CD4-positive, alpha-beta memory T cell (primary cell): ENCODE measurements around the gene TBC1D2B. TPM values are rescaled to one million over a fixed set of nuclear protein-coding genes. Genes with fewer than 3 reads are reported as not detected.
"Not testable (repeated sequence)": the region's sequence is repeated elsewhere in the genome, so short reads cannot be mapped to it uniquely, and the experiment has no call there.

Experiments
- CTCF ChIA-PET: fragments of 350-600 bp; sonication (Branson Sonifier 250); formaldehyde crosslinking; loops from one replicate; lab custom pipeline; 2021; ENCODE audit warnings: inconsistent platforms; ENCODE audit not compliant: partially characterized antibody; lab: Charles Lee
- POLR2A ChIA-PET: fragments of 350-600 bp; sonication (Branson Sonifier 250); formaldehyde crosslinking; loops from one replicate; lab custom pipeline; 2021; ENCODE audit not compliant: partially characterized antibody; lab: Charles Lee
- DNase-seq, 5 donors: peaks; one replicate each; pipeline versions ENCODE4 v3.0.0 to v3.0.0-alpha.2; 2020 to 2022; ENCODE audit warnings: mixed read lengths in 1 of 5
- H3K27ac ChIP-seq: one replicate; pipeline ENCODE4 v1.7.0; 2013; ENCODE audit warnings: low read depth, low read length
- H3K27me3 ChIP-seq: 2 replicates; pipeline ENCODE4 v1.7.0; 2013; ENCODE audit warnings: mild to moderate bottlenecking, low read length, moderate library complexity; ENCODE audit not compliant: insufficient read depth
- H3K36me3 ChIP-seq: 2 replicates; pipeline ENCODE4 v1.7.0; 2013; ENCODE audit warnings: mild to moderate bottlenecking, low read length, moderate library complexity; ENCODE audit not compliant: insufficient read depth
- H3K4me1 ChIP-seq: 2 replicates; pipeline ENCODE4 v1.7.0; 2013; ENCODE audit warnings: mild to moderate bottlenecking, low read length, moderate library complexity; ENCODE audit not compliant: insufficient read depth
- H3K4me3 ChIP-seq, 2 donors: one replicate each; pipeline ENCODE4 v1.7.0; 2013; ENCODE audit warnings: low read length in 2 of 2, mild to moderate bottlenecking in 1 of 2
- H3K9me3 ChIP-seq, 2 donors: one replicate each; pipeline ENCODE4 v1.7.0; 2013; ENCODE audit warnings: low read length in 2 of 2, control low read depth in 1 of 2; ENCODE audit not compliant: control insufficient read depth in 1 of 2
- H3K27ac Mint-ChIP-seq, 7 donors: one replicate each; pipeline ENCODE4 v1.8.0; 2020 to 2021; ENCODE audit warnings: mixed read lengths in 7 of 7, mild to moderate bottlenecking in 6 of 7, inconsistent platforms in 3 of 7, moderate library complexity in 3 of 7
- H3K27me3 Mint-ChIP-seq, 2 donors: one replicate each; pipeline ENCODE4 v1.8.0; 2020 to 2021; ENCODE audit warnings: mixed read lengths in 2 of 2
- H3K36me3 Mint-ChIP-seq, 2 donors: one replicate each; pipeline ENCODE4 v1.8.0; 2020 to 2021; ENCODE audit warnings: mixed read lengths in 2 of 2, inconsistent platforms in 1 of 2, mild to moderate bottlenecking in 1 of 2
- H3K4me1 Mint-ChIP-seq, 4 donors: one replicate each; pipeline ENCODE4 v1.8.0; 2020 to 2021; ENCODE audit warnings: mixed read lengths in 4 of 4, mild to moderate bottlenecking in 1 of 4
- H3K4me3 Mint-ChIP-seq, 8 donors: one replicate each; pipeline ENCODE4 v1.8.0; 2020 to 2021; ENCODE audit warnings: mixed read lengths in 8 of 8, mild to moderate bottlenecking in 7 of 8, moderate library complexity in 6 of 8, inconsistent platforms in 3 of 8
- H3K9me3 Mint-ChIP-seq, 8 donors: one replicate each; pipeline ENCODE4 v1.8.0; 2020 to 2021; ENCODE audit warnings: mixed read lengths in 8 of 8, mild to moderate bottlenecking in 5 of 8, inconsistent platforms in 3 of 8, moderate library complexity in 1 of 8
- intact Hi-C: fragments of 100-400 bp; cut with micrococcal nuclease; formaldehyde crosslinking; loops from one replicate; pipeline ENCODE4 v1.15.1; 2023
- polyA plus RNA-seq, 2 donors: library from polyadenylated mRNA; unstranded; fragments of 300-500 nt; fragmentation: Illumina TruSeq; gene quantifications; one replicate each; pipeline ENCODE4 v1.2.3, GENCODE V29; 2021
- total RNA-seq, 2 experiments: library from RNA; stranded (reverse); gene quantifications; one replicate each; pipeline ENCODE4 v1.2.3, GENCODE V29; 2021

The TBC1D2B gene
- total and polyA plus RNA-seq, 4 experiments from 2014 or later: 5.6 to 114 (median 66.8) TPM

DNA sequence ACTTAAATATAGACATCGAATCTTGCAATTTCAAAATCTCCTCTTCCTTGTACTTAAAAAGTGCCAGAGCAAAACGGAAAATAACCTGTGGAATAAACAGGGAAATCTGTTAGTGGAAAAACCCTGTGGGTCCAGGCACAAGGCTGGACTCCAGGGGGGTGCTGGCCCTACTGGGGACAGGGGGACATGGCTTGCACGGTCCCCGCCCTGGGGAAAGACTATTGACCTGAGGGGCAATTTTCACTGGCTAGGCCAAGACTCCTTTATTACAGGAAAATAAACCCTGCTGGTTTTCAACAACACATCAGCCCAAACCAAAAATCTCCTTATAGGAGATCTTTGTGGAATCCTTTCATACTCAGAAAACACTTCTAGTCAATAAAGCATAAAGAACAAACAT, 75.9 kb downstream of the TBC1D2B start:
- Mint-ChIP-seq H3K4me3 (no peak overlapping the region), H3K27me3 (no peaks in the 10 kb centered on the region), H3K36me3 (peaks cover 35 to 82% of the 10 kb centered on the region in 2 donors), H3K9me3 (peaks cover 0 to 1% (median 0%) of the 10 kb centered on the region in 8 donors), H3K4me1 (peaks cover 8 to 21% (median 15%) of the 10 kb centered on the region in 4 donors), H3K27ac (peak overlapping the region in 6 of 7 donors; percentile 35 to 87 (median 62))
- peaks cover 73% of the 10 kb centered on the region for H3K36me3 ChIP-seq
- intact Hi-C loops: no loop called here
- no peaks in the 10 kb centered on the region for H3K4me1 ChIP-seq
- DNase-seq: no peak
- H3K9me3 ChIP-seq: no peaks in the 10 kb centered on the region
- CTCF ChIA-PET: interaction anchor here (0.8 to 11.2 kb wide), 4 partner anchors 74 to 242 kb away, joined by 3 to 172 read pairs (median 3); no protein-coding TSS in a partner anchor
- POLR2A ChIA-PET: interaction anchor here (0.6 to 3.4 kb wide), 2 partner anchors 107 to 154 kb away, joined by 3 to 21 read pairs; no protein-coding TSS in a partner anchor
- no peak overlapping the region for H3K27ac ChIP-seq
- no peak overlapping the region for H3K4me3 ChIP-seq
- H3K27me3 ChIP-seq: no peaks in the 10 kb centered on the region

DNA sequence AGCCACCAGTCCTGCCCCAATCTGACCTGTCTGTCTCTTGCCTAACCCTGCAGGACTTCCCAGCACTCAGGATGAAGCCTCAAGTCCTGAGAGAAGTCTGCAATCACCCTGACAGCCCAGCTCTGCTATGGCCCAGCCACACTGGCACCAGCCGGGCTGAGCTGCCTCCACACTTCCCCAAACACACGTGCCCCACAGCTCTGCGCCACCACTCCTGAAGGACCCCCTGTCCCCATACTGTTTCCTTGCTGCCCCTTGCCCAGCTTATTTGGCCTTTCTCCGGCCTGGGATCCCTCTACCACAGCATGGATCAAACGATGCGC, 76.6 kb downstream of the TBC1D2B start:
- H3K4me3 Mint-ChIP-seq: no peak overlapping the region
- H3K4me1 ChIP-seq: no peaks in the 10 kb centered on the region
- H3K36me3 ChIP-seq: peaks cover 70% of the 10 kb centered on the region
- H3K9me3 ChIP-seq: no peaks in the 10 kb centered on the region
- peak overlapping the region; percentile 49 to 93 (median 66) for H3K27ac Mint-ChIP-seq
- H3K4me3 ChIP-seq: no peak overlapping the region
- peaks cover 0 to 1% (median 0%) of the 10 kb centered on the region in 8 donors for H3K9me3 Mint-ChIP-seq
- peaks cover 7 to 18% (median 13%) of the 10 kb centered on the region in 4 donors for H3K4me1 Mint-ChIP-seq
- POLR2A ChIA-PET: interaction anchor here (1.0 to 3.4 kb wide), 3 partner anchors 34 to 107 kb away, joined by 4 to 21 read pairs (median 5); no protein-coding TSS in a partner anchor
- no peaks in the 10 kb centered on the region for H3K27me3 Mint-ChIP-seq
- intact Hi-C loops: loop anchor here (1.0 kb wide), 2 partner anchors 35 to 107 kb away; no protein-coding TSS in a partner anchor
- CTCF ChIA-PET: interaction anchor here (1.2 to 11.2 kb wide), 12 partner anchors 14 to 240 kb away, joined by 3 to 172 read pairs (median 6); no protein-coding TSS in a partner anchor
- no peak overlapping the region for H3K27ac ChIP-seq
- no peak for DNase-seq
- H3K27me3 ChIP-seq: no peaks in the 10 kb centered on the region
- H3K36me3 Mint-ChIP-seq: peaks cover 30 to 79% of the 10 kb centered on the region in 2 donors

DNA sequence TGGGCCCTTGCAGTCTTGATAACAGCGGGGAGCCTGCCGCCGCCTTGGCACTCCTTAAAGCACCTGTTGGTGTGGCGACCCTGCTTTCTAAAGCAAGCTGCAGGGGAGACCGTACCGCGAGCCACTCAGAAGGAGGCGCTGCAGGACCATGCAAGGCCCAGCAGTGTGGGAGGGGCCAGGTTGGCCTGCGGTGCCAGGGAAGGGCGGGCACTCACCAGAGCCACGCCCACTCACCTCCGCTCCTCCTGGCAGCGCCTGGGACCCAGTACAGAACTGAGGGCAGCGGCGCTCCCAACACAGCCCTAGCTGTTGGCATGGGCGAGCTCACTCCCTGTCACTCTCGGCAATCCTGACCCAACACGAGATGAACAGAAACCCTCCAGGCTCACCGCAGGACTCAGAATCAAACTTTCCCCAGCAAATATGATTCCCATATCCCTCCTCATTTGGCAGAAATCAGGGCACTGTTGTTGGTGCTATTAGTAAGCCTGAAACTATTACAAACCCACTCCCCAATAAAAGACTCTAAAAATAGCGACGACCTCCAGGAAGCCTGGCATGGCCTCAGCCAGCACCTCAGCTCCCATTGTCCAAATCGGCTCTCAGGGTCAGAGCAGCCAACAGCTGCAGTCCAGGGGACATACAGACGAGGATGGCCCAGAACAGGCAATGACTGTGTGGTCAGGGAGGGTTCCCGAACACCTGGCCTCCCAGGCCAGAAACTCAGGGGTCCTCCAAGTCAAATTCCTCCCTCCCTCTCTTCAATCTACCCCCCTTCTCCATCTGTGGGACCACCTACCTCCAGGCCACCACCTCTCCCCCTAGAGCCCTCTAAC, 77.2 kb downstream of the TBC1D2B start:
- Mint-ChIP-seq H3K4me1 (peaks cover 7 to 18% (median 10%) of the 10 kb centered on the region in 4 donors), H3K27me3 (no peaks in the 10 kb centered on the region), H3K4me3 (no peak overlapping the region), H3K36me3 (peaks cover 30 to 73% of the 10 kb centered on the region in 2 donors), H3K9me3 (peaks cover 0 to 1% (median 0%) of the 10 kb centered on the region in 8 donors), H3K27ac (peak overlapping the region; percentile 49 to 93 (median 66))
- H3K27me3 ChIP-seq: no peaks in the 10 kb centered on the region
- peak; percentile 79 to 82 (median 80) for DNase-seq
- H3K9me3 ChIP-seq: no peaks in the 10 kb centered on the region
- H3K4me1 ChIP-seq: no peaks in the 10 kb centered on the region
- H3K27ac ChIP-seq: no peak overlapping the region
- intact Hi-C loops: loop anchor here (1.0 kb wide), 2 partner anchors 34 to 108 kb away; no protein-coding TSS in a partner anchor
- peaks cover 68% of the 10 kb centered on the region for H3K36me3 ChIP-seq
- CTCF ChIA-PET: interaction anchor here (0.9 to 11.2 kb wide), 24 partner anchors 8 to 241 kb away, joined by 3 to 172 read pairs (median 5); no protein-coding TSS in a partner anchor
- H3K4me3 ChIP-seq: no peak overlapping the region
- POLR2A ChIA-PET: interaction anchor here (1.0 to 3.4 kb wide), 6 partner anchors 13 to 108 kb away, joined by 3 to 21 read pairs (median 4); no protein-coding TSS in a partner anchor

DNA sequence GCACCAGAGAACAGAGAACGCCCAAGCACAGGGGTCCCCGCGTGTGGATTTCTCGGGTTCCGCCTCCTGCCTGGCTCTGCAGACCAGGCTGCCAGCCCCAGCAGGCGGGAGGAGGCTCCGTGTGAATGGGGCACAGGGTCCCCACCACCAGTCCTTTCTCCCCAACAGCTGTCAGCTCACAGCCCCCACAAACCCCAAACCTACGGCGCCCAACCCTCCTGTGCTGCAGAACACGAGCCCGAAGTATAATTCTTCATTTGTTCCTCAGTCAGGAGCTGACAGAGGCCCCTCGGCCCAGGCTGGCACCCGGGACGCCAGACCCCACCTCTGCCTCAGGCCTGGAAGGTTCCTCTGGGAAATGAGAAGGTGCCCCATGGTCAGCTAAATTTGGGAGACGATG, 78.0 kb downstream of the TBC1D2B start:
- Histone ChIP-seq H3K27ac (no peak overlapping the region), H3K36me3 (peaks cover 60% of the 10 kb centered on the region), H3K27me3 (no peaks in the 10 kb centered on the region), H3K4me3 (no peak overlapping the region), H3K9me3 (no peaks in the 10 kb centered on the region), H3K4me1 (no peaks in the 10 kb centered on the region)
- Mint-ChIP-seq H3K4me1 (peaks cover 6 to 18% (median 8%) of the 10 kb centered on the region in 4 donors), H3K9me3 (peaks cover 0 to 1% (median 0%) of the 10 kb centered on the region in 8 donors), H3K27ac (no peak overlapping the region), H3K36me3 (peaks cover 30 to 70% of the 10 kb centered on the region in 2 donors), H3K4me3 (no peak overlapping the region), H3K27me3 (no peaks in the 10 kb centered on the region)
- intact Hi-C loops: no loop called here
- POLR2A ChIA-PET: interaction anchor here (1.0 to 3.4 kb wide), 5 partner anchors 14 to 109 kb away, joined by 3 to 21 read pairs (median 4); no protein-coding TSS in a partner anchor
- CTCF ChIA-PET: interaction anchor here (1.0 to 11.2 kb wide), 22 partner anchors 9 to 242 kb away, joined by 3 to 172 read pairs (median 6); no protein-coding TSS in a partner anchor
- no peak for DNase-seq

DNA sequence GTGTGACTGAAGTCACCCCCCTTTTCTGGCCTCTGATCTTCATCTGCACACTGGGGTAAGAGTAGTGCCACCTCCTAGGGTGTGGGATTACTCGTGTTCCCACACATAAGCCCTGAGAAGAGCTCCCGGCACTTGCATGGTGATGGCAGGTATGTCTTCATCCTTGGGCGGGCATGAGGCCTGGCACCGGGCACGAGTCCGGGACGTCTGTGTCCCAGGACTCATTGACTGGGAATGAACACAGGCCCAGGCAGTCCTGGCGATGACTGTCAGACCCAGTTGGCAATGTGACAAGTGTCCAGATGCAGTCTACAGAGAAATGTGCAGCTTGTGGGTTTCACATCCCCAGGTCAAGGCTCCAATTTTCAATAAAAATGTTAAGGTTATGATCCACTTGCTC, 78.9 kb downstream of the TBC1D2B start:
- no peaks in the 10 kb centered on the region for H3K9me3 Mint-ChIP-seq
- Histone ChIP-seq H3K9me3 (no peaks in the 10 kb centered on the region), H3K4me1 (no peaks in the 10 kb centered on the region), H3K4me3 (no peak overlapping the region), H3K27me3 (no peaks in the 10 kb centered on the region), H3K27ac (no peak overlapping the region), H3K36me3 (peaks cover 52% of the 10 kb centered on the region)
- no peaks in the 10 kb centered on the region for H3K27me3 Mint-ChIP-seq
- H3K4me3 Mint-ChIP-seq: no peak overlapping the region
- ChIA-PET CTCF (interaction anchor here (1.2 to 11.2 kb wide), 9 partner anchors 21 to 242 kb away, joined by 3 to 172 read pairs (median 8); no protein-coding TSS in a partner anchor), POLR2A (interaction anchor here (1.2 to 3.4 kb wide), 2 partner anchors 72 to 110 kb away, joined by 4 to 21 read pairs; no protein-coding TSS in a partner anchor)
- peaks cover 6 to 18% (median 8%) of the 10 kb centered on the region in 4 donors for H3K4me1 Mint-ChIP-seq
- intact Hi-C loops: no loop called here
- peaks cover 30 to 66% of the 10 kb centered on the region in 2 donors for H3K36me3 Mint-ChIP-seq
- DNase-seq: no peak
- no peak overlapping the region for H3K27ac Mint-ChIP-seq

DNA sequence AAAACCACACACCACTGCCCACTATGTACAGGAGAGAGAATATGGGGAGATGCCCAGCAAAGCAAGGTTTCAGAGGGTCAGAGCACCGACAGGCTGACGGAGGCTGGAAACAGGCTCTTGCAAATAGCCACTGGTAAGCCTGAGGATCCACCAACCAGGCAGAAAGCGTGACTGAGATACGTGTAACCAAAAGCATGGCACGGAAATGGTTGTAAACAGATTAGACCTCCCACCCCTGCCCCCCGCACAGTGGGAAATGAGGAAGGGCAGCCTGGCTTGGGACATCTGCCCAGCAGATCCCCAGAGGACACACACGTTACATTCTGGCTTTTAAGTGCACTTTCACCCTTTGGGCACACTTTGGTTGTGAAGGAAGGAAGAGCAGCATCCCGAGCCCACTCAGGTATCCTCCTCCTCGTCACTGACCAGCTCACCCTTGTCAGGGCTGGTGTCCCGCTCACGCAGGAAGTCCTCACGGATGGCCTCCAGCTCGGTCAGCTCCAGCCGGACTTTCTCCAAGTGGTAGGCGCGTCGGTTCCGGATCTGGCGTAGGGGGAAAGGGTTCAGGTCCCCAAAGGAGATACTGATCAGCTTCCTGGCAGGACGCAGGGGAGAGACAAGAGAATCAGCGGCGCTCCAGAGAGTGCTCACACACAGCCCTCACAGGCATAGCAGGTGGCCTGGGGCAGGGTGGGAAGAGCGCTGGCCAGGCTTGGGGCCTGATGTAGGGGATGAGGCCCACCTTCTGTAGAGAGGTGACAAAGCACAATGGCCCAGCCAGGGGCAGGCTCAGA, 79.6 kb downstream of the TBC1D2B start:
- H3K9me3 ChIP-seq, intact Hi-C loops, H3K4me3 ChIP-seq, H3K4me3 Mint-ChIP-seq, DNase-seq, H3K4me1 ChIP-seq, H3K9me3 Mint-ChIP-seq, H3K27me3 ChIP-seq, H3K27ac ChIP-seq, H3K27me3 Mint-ChIP-seq: not testable (repeated sequence)
- Mint-ChIP-seq H3K36me3 (peaks cover 26 to 65% of the 10 kb centered on the region in 2 donors), H3K4me1 (peaks cover 6 to 16% (median 8%) of the 10 kb centered on the region in 4 donors), H3K27ac (peak overlapping the region in 2 of 7 donors; percentile 22 to 57)
- ChIA-PET POLR2A (interaction anchor here (3.4 kb wide), 1 partner anchor 110 kb away, joined by 21 read pairs; no protein-coding TSS in a partner anchor), CTCF (interaction anchor here (2.4 to 11.2 kb wide), 2 partner anchors 113 to 197 kb away, joined by 8 to 172 read pairs; no protein-coding TSS in a partner anchor)
- H3K36me3 ChIP-seq: peaks cover 46% of the 10 kb centered on the region
